Karpas-422 (cell line): ENCODE measurements around the gene RPL37A. TPM values are rescaled to one million over a fixed set of nuclear protein-coding genes. Genes with fewer than 3 reads are reported as not detected.

Experiments
- DNase-seq: peaks from one replicate; pipeline ENCODE4 v3.0.0-alpha.2; 2015
- H2AFZ ChIP-seq: fragments of 200-600 bp; sonication (generic); 2 replicates; pipeline ENCODE4 v1.6.1; 2014; ENCODE audit warnings: antibody characterized with exemption, low read length, mixed read lengths
- H3K27ac ChIP-seq: fragments of 200-600 bp; sonication (generic); 2 replicates; pipeline ENCODE4 v1.5.1; 2014; ENCODE audit warnings: mild to moderate bottlenecking, low read length, moderate library complexity
- H3K27me3 ChIP-seq: fragments of 200-600 bp; sonication (generic); 2 replicates; pipeline ENCODE4 v1.6.1; 2014; ENCODE audit warnings: low read length, mixed read lengths
- H3K36me3 ChIP-seq: fragments of 200-600 bp; sonication (generic); 2 replicates; pipeline ENCODE4 v1.6.1; 2014; ENCODE audit warnings: low read length, mixed read lengths; ENCODE audit not compliant: insufficient read depth
- H3K4me1 ChIP-seq: fragments of 200-600 bp; sonication (generic); 2 replicates; pipeline ENCODE4 v1.6.1; 2014; ENCODE audit warnings: mild to moderate bottlenecking, low read length, mixed read lengths
- H3K4me2 ChIP-seq: fragments of 200-600 bp; sonication (generic); 2 replicates; pipeline ENCODE4 v1.6.1; 2014; ENCODE audit warnings: low read length, low read depth, mild to moderate bottlenecking; ENCODE audit not compliant: poor library complexity, severe bottlenecking
- H3K4me3 ChIP-seq: fragments of 200-600 bp; sonication (generic); 2 replicates; pipeline ENCODE4 v1.5.1; 2014; ENCODE audit warnings: mild to moderate bottlenecking, antibody characterized with exemption, low read length, mixed read lengths
- H3K79me2 ChIP-seq: fragments of 200-600 bp; sonication (generic); 2 replicates; pipeline ENCODE4 v1.6.1; 2014; ENCODE audit warnings: mild to moderate bottlenecking, low read length, mixed read lengths
- H3K9ac ChIP-seq: fragments of 200-600 bp; sonication (generic); 2 replicates; pipeline ENCODE4 v1.6.0; 2014; ENCODE audit warnings: low read length
- H3K9me2 ChIP-seq: fragments of 200-600 bp; sonication (generic), shearing (Covaris generic); replicated peaks from 2 replicates; pipeline ENCODE4 v1.6.0; 2014; ENCODE audit warnings: mild to moderate bottlenecking, low read length, moderate library complexity; ENCODE audit not compliant: insufficient read depth
- H3K9me3 ChIP-seq: fragments of 300-700, 200-600 bp; sonication (generic); 2 replicates; pipeline ENCODE4 v1.6.1; 2014; ENCODE audit warnings: low read length, mixed read lengths
- H4K20me1 ChIP-seq: fragments of 200-600 bp; sonication (generic); 2 replicates; pipeline ENCODE4 v1.6.1; 2014; ENCODE audit warnings: mild to moderate bottlenecking, antibody characterized with exemption, low read length, low read depth; ENCODE audit not compliant: insufficient read depth
- total RNA-seq: library from RNA; depleted of rRNA; stranded (reverse); fragments of >200 nt; shearing (Covaris generic); gene quantifications from 2 replicates; pipeline ENCODE4 v1.2.3, GENCODE V29; 2014; ENCODE audit warnings: low replicate concordance

RPL37A gene
- total RNA-seq, 1 experiment from 2014 or later: 7,287 TPM

GRCh38 chr2:216539120-216539519, 40.5 kb downstream of the RPL37A start:
- H3K4me3 ChIP-seq: no peak overlapping the region
- H3K79me2 ChIP-seq: no peaks in the 10 kb centered on the region
- no peaks in the 10 kb centered on the region for H3K36me3 ChIP-seq
- no peak overlapping the region for H2AFZ ChIP-seq
- H3K27me3 ChIP-seq: no peaks in the 10 kb centered on the region
- no peaks in the 10 kb centered on the region for H3K9me3 ChIP-seq
- no peak overlapping the region for H3K27ac ChIP-seq
- no peak overlapping the region for H3K4me2 ChIP-seq
- H3K4me1 ChIP-seq: peaks cover 12% of the 10 kb centered on the region
- no peaks in the 10 kb centered on the region for H4K20me1 ChIP-seq
- no peaks in the 10 kb centered on the region for H3K9me2 ChIP-seq
- no peak for DNase-seq
- no peak overlapping the region for H3K9ac ChIP-seq

- Histone ChIP-seq H3K9me3 (no peaks in the 10 kb centered on the region), H3K79me2 (no peaks in the 10 kb centered on the region), H3K36me3 (no peaks in the 10 kb centered on the region), H3K27ac (no peak overlapping the region), H4K20me1 (no peaks in the 10 kb centered on the region), H3K9me2 (no peaks in the 10 kb centered on the region), H3K9ac (no peak overlapping the region), H3K4me3 (no peak overlapping the region), H2AFZ (no peak overlapping the region), H3K4me1 (peaks cover 12% of the 10 kb centered on the region), H3K4me2 (no peak overlapping the region), H3K27me3 (no peaks in the 10 kb centered on the region)
- DNase-seq: no peak
These were observed 41.2 kb downstream of the RPL37A start for GRCh38 chr2:216539791-216540241.

DNA sequence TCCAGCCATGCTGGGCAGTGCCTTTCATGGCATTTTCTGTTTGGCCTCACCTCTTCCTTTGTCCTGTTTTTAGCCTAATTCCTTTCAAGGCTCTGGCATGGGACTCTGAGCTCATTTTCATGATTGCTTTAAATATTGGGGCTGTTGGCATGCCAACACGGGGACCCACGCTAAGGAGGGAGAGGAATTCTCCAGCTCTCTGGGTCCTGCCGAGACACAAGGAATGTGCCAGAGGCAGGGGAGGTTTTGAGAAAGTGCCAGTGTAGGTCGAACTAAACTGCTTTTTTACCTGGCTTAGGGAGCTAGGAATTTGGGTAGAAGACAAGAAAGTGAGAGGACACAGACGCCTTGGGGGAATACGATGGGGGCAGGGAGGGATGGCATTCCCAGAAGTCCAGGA, 42.3 kb downstream of the RPL37A start:
- no peaks in the 10 kb centered on the region for H3K36me3 ChIP-seq
- no peaks in the 10 kb centered on the region for H3K9me2 ChIP-seq
- no peak overlapping the region for H3K4me3 ChIP-seq
- no peak for DNase-seq
- no peaks in the 10 kb centered on the region for H3K9me3 ChIP-seq
- no peak overlapping the region for H3K27ac ChIP-seq
- no peaks in the 10 kb centered on the region for H3K27me3 ChIP-seq
- H3K4me1 ChIP-seq: peaks cover 12% of the 10 kb centered on the region
- H2AFZ ChIP-seq: no peak overlapping the region
- no peaks in the 10 kb centered on the region for H3K79me2 ChIP-seq
- no peak overlapping the region for H3K9ac ChIP-seq
- H3K4me2 ChIP-seq: no peak overlapping the region
- no peaks in the 10 kb centered on the region for H4K20me1 ChIP-seq

DNA sequence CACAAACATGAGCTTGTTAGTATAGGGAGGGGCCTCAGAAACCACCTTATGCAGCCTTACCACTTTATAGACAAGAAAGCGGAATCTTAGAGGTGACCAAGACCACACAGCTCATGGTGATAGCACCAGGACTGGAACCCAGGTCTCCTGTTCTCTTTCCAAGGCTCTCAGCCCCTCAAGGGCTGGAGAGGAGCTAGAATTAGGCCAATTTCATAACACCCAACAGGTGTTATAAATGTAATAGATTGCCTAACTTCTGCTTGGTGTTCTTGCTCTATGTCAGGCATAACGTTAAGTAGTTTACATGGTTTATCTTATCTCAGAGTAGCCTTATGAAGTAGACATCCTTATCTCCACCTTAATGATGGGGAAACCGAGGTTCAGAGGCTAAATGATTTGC, 42.9 kb downstream of the RPL37A start:
- Histone ChIP-seq H3K9ac (no peak overlapping the region), H3K4me3 (no peak overlapping the region), H3K4me1 (peaks cover 10% of the 10 kb centered on the region), H2AFZ (no peak overlapping the region), H4K20me1 (no peaks in the 10 kb centered on the region), H3K27me3 (no peaks in the 10 kb centered on the region), H3K4me2 (no peak overlapping the region), H3K9me2 (no peaks in the 10 kb centered on the region), H3K36me3 (no peaks in the 10 kb centered on the region), H3K27ac (no peak overlapping the region), H3K9me3 (no peaks in the 10 kb centered on the region), H3K79me2 (no peaks in the 10 kb centered on the region)
- DNase-seq: no peak

- no peaks in the 10 kb centered on the region for H3K9me3 ChIP-seq
- no peaks in the 10 kb centered on the region for H3K79me2 ChIP-seq
- H3K9ac ChIP-seq: no peak overlapping the region
- H3K36me3 ChIP-seq: no peaks in the 10 kb centered on the region
- H4K20me1 ChIP-seq: no peaks in the 10 kb centered on the region
- no peaks in the 10 kb centered on the region for H3K9me2 ChIP-seq
- H3K4me2 ChIP-seq: no peak overlapping the region
- no peaks in the 10 kb centered on the region for H3K4me1 ChIP-seq
- no peak for DNase-seq
- no peaks in the 10 kb centered on the region for H3K27me3 ChIP-seq
- H2AFZ ChIP-seq: no peak overlapping the region
- no peak overlapping the region for H3K4me3 ChIP-seq
- H3K27ac ChIP-seq: no peak overlapping the region
These were observed 46.7 kb downstream of the RPL37A start for GRCh38 chr2:216545359-216545758.

DNA sequence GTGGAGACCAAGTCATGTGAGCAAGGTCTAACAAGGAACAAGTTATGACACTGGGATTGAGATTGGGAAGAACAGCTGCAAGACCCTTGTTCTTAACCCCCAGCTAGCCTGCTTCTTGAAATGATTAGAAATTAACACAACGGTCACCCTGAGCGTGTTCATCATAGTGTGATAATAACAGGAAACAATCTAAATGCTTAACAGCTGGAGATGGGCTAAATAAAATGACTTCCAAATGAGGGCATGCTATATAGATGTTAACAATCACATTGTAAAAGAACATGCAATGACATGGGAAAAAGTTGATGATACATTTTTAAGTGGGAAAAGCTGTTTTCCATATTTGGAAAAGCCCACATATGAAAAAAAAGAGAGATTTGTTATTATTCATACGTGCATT, 47.6 kb downstream of the RPL37A start:
- no peak overlapping the region for H3K9ac ChIP-seq
- H3K9me3 ChIP-seq: no peaks in the 10 kb centered on the region
- H3K4me3 ChIP-seq: no peak overlapping the region
- no peaks in the 10 kb centered on the region for H4K20me1 ChIP-seq
- no peaks in the 10 kb centered on the region for H3K79me2 ChIP-seq
- H3K36me3 ChIP-seq: no peaks in the 10 kb centered on the region
- H3K27ac ChIP-seq: no peak overlapping the region
- no peaks in the 10 kb centered on the region for H3K9me2 ChIP-seq
- no peaks in the 10 kb centered on the region for H3K4me1 ChIP-seq
- H3K4me2 ChIP-seq: no peak overlapping the region
- DNase-seq: no peak
- no peak overlapping the region for H2AFZ ChIP-seq
- H3K27me3 ChIP-seq: no peaks in the 10 kb centered on the region

GRCh38 chr2:216546641-216547403, 48.2 kb downstream of the RPL37A start:
- H4K20me1 ChIP-seq: no peaks in the 10 kb centered on the region
- no peaks in the 10 kb centered on the region for H3K79me2 ChIP-seq
- no peaks in the 10 kb centered on the region for H3K27me3 ChIP-seq
- H3K4me3 ChIP-seq: no peak overlapping the region
- H3K9me2 ChIP-seq: no peaks in the 10 kb centered on the region
- no peak overlapping the region for H3K27ac ChIP-seq
- H3K4me2 ChIP-seq: no peak overlapping the region
- no peaks in the 10 kb centered on the region for H3K9me3 ChIP-seq
- DNase-seq: no peak
- no peak overlapping the region for H2AFZ ChIP-seq
- no peak overlapping the region for H3K9ac ChIP-seq
- no peaks in the 10 kb centered on the region for H3K4me1 ChIP-seq
- H3K36me3 ChIP-seq: no peaks in the 10 kb centered on the region

GRCh38 chr2:216548901-216549331, 50.3 kb downstream of the RPL37A start:
- H3K9ac ChIP-seq: no peak overlapping the region
- H4K20me1 ChIP-seq: no peaks in the 10 kb centered on the region
- no peak overlapping the region for H3K27ac ChIP-seq
- no peak overlapping the region for H3K4me3 ChIP-seq
- no peak overlapping the region for H3K4me2 ChIP-seq
- no peaks in the 10 kb centered on the region for H3K4me1 ChIP-seq
- no peaks in the 10 kb centered on the region for H3K36me3 ChIP-seq
- no peak for DNase-seq
- no peaks in the 10 kb centered on the region for H3K9me3 ChIP-seq
- no peak overlapping the region for H2AFZ ChIP-seq
- H3K79me2 ChIP-seq: no peaks in the 10 kb centered on the region
- H3K9me2 ChIP-seq: no peaks in the 10 kb centered on the region
- no peaks in the 10 kb centered on the region for H3K27me3 ChIP-seq
